T-helper 2 cell treated with Interferon-gamma antibody and Interleukin-4, amounts not matched to agents 100 ng/mL and 5 ng/mL, for 36 hours (primary cell): ENCODE data around the gene BICRAL. TPM values are rescaled to one million over a fixed set of nuclear protein-coding genes. Genes with fewer than 3 reads are reported as not detected.
"Not testable (repeated sequence)": the region's sequence is repeated elsewhere in the genome, so short reads cannot be mapped to it uniquely, and the experiment has no call there.

Experiments
- intact Hi-C: fragments of 100-400 bp; cut with micrococcal nuclease; formaldehyde crosslinking; loops from one replicate; pipeline ENCODE4 v1.15.1; 2023
- total RNA-seq: library from RNA; stranded (reverse); gene quantifications from 2 replicates; pipeline ENCODE4 v1.2.3, GENCODE V29; 2022

BICRAL gene
- total RNA-seq = 21.8 and 22.3 TPM in 2 replicates

GRCh38 chr6:42781796-42782688 lies at the start of gene BICRAL:
TSS of gene BICRAL (plus strand) at chr6:42782052. CDS start at chr6:42822023, 39,971 bp downstream.
- intact Hi-C loops = loop anchor here (1.0 to 5.0 kb wide), 3 partner anchors 11 to 55 kb away; partner anchors contain the start of gene TBCC

GRCh38 chr6:42733867-42734481 lies 47.9 kb upstream of the BICRAL start:
- intact Hi-C loops = not testable (repeated sequence)

GRCh38 chr6:42735976-42736375 lies 45.9 kb upstream of the BICRAL start:
- intact Hi-C loops = no loop called here

GRCh38 chr6:42740725-42741124 lies 41.1 kb upstream of the BICRAL start:
- intact Hi-C loops = no loop called here

GRCh38 chr6:42742116-42742894 lies 39.5 kb upstream of the BICRAL start:
- intact Hi-C loops = no loop called here

- intact Hi-C loops = no loop called here
Observed at GRCh38 chr6:42744351-42744893, 37.4 kb upstream of the BICRAL start.

- intact Hi-C loops = loop anchor here (5.0 kb wide), 1 partner anchor 427 kb away; the partner anchor contains the start of gene SRF
Observed at GRCh38 chr6:42745083-42745639, 36.7 kb upstream of the BICRAL start.

GRCh38 chr6:42745640-42746462 lies 36.0 kb upstream of the BICRAL start, which contains the start of gene TBCC:
TSS of gene TBCC (minus strand) at chr6:42746103. CDS start at chr6:42746073, 30 bp downstream.
- intact Hi-C loops = loop anchor here (1.0 to 5.0 kb wide), 12 partner anchors 20 to 529 kb away; partner anchors contain the start of genes BICRAL, CNPY3, MEA1 and MRPS10

GRCh38 chr6:42746463-42747391 lies 35.1 kb upstream of the BICRAL start:
- intact Hi-C loops = loop anchor here (1.0 to 5.0 kb wide), 12 partner anchors 20 to 529 kb away; partner anchors contain the start of genes BICRAL, CNPY3, MEA1 and MRPS10

- intact Hi-C loops = loop anchor here (5.0 kb wide), 1 partner anchor 424 kb away; the partner anchor contains the start of gene SRF
Observed at GRCh38 chr6:42748203-42748898, 33.5 kb upstream of the BICRAL start.

- intact Hi-C loops = loop anchor here (10.0 kb wide), 1 partner anchor 1126 kb away; no protein-coding TSS in a partner anchor
Observed at GRCh38 chr6:42751055-42751454, 30.8 kb upstream of the BICRAL start.

GRCh38 chr6:42754759-42755158 lies 27.1 kb upstream of the BICRAL start:
- intact Hi-C loops = loop anchor here (10.0 kb wide), 1 partner anchor 1130 kb away; no protein-coding TSS in a partner anchor

GRCh38 chr6:42756722-42757121 lies 25.1 kb upstream of the BICRAL start:
- intact Hi-C loops = loop anchor here (10.0 kb wide), 1 partner anchor 1132 kb away; no protein-coding TSS in a partner anchor

- intact Hi-C loops = loop anchor here (10.0 kb wide), 1 partner anchor 1134 kb away; no protein-coding TSS in a partner anchor
Observed at GRCh38 chr6:42758756-42759430, 23.0 kb upstream of the BICRAL start.

- intact Hi-C loops = no loop called here
Observed at GRCh38 chr6:42761287-42762067, 20.4 kb upstream of the BICRAL start.

GRCh38 chr6:42762426-42762859 lies 19.4 kb upstream of the BICRAL start:
- intact Hi-C loops = no loop called here
